Sigmoid colon (tissue), 4 donors: ENCODE measurements around the gene RGMB.

Experiments
- EP300 ChIP-seq, 4 donors: sonication (generic); formaldehyde crosslinking; IDR thresholded peaks; one replicate each; pipeline ENCODE4 v1.6.1; 2017; ENCODE audit warnings: antibody characterized with exemption in 4 of 4
- TF ChIP-seq, protein P1 (sequence below), 4 experiments: fragments of 450-650 bp in 3 of 4; fragments of 200-600 bp in 1 of 4; IDR thresholded peaks; one replicate each; pipeline ENCODE4 v1.5.1; 2016 to 2019; ENCODE audit warnings: antibody characterized with exemption in 4 of 4, mild to moderate bottlenecking in 3 of 4, moderate library complexity in 2 of 4

- TF ChIP-seq, protein P1, sequence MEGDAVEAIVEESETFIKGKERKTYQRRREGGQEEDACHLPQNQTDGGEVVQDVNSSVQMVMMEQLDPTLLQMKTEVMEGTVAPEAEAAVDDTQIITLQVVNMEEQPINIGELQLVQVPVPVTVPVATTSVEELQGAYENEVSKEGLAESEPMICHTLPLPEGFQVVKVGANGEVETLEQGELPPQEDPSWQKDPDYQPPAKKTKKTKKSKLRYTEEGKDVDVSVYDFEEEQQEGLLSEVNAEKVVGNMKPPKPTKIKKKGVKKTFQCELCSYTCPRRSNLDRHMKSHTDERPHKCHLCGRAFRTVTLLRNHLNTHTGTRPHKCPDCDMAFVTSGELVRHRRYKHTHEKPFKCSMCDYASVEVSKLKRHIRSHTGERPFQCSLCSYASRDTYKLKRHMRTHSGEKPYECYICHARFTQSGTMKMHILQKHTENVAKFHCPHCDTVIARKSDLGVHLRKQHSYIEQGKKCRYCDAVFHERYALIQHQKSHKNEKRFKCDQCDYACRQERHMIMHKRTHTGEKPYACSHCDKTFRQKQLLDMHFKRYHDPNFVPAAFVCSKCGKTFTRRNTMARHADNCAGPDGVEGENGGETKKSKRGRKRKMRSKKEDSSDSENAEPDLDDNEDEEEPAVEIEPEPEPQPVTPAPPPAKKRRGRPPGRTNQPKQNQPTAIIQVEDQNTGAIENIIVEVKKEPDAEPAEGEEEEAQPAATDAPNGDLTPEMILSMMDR (IDR thresholded peaks at IDR 0.05): no peak
- TF ChIP-seq EP300 (IDR thresholded peaks at IDR 0.05): no peak
These were observed 2.0 kb downstream of the RGMB start for GRCh38 chr5:98775246-98776065.
